AG10803 (cell line): Measurements from ENCODE around the gene CXCL12.

Experiments used
- DNase-seq: peaks from one replicate; pipeline ENCODE4 v3.0.0; 2010; ENCODE audit warnings: low read depth
- H3K4me3 ChIP-seq: 2 replicates; pipeline ENCODE4 v1.5.1; 2011; ENCODE audit warnings: mild to moderate bottlenecking, low read length, control low read depth
- TF ChIP-seq, protein P1 (sequence below): conservative IDR thresholded peaks from 2 replicates; pipeline ENCODE4 v1.5.1; 2011; ENCODE audit warnings: mild to moderate bottlenecking, low read length, control low read depth, inconsistent platforms

The CXCL12 gene

GRCh38 chr10:44395396-44395795, 10.5 kb upstream of the CXCL12 start:
- TF ChIP-seq, protein P1, sequence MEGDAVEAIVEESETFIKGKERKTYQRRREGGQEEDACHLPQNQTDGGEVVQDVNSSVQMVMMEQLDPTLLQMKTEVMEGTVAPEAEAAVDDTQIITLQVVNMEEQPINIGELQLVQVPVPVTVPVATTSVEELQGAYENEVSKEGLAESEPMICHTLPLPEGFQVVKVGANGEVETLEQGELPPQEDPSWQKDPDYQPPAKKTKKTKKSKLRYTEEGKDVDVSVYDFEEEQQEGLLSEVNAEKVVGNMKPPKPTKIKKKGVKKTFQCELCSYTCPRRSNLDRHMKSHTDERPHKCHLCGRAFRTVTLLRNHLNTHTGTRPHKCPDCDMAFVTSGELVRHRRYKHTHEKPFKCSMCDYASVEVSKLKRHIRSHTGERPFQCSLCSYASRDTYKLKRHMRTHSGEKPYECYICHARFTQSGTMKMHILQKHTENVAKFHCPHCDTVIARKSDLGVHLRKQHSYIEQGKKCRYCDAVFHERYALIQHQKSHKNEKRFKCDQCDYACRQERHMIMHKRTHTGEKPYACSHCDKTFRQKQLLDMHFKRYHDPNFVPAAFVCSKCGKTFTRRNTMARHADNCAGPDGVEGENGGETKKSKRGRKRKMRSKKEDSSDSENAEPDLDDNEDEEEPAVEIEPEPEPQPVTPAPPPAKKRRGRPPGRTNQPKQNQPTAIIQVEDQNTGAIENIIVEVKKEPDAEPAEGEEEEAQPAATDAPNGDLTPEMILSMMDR, result no peak
- no peak overlapping the region for H3K4me3 ChIP-seq
- no peak for DNase-seq

- TF ChIP-seq, protein P1, result no peak
- H3K4me3 ChIP-seq, result no peak overlapping the region
Measured at GRCh38 chr10:44394696-44395381, 9.9 kb upstream of the CXCL12 start.

GRCh38 chr10:44393834-44394547, 9.1 kb upstream of the CXCL12 start:
- no peak overlapping the region for H3K4me3 ChIP-seq
- TF ChIP-seq, protein P1, result no peak
- no peak for DNase-seq

More at GRCh38 chr10:44394696-44395381, 9.9 kb upstream of the CXCL12 start:
- no peak for DNase-seq

GRCh38 chr10:44393051-44393630, 8.2 kb upstream of the CXCL12 start:
- TF ChIP-seq, protein P1, result no peak
- DNase-seq, result no peak
- H3K4me3 ChIP-seq, result no peak overlapping the region

DNA sequence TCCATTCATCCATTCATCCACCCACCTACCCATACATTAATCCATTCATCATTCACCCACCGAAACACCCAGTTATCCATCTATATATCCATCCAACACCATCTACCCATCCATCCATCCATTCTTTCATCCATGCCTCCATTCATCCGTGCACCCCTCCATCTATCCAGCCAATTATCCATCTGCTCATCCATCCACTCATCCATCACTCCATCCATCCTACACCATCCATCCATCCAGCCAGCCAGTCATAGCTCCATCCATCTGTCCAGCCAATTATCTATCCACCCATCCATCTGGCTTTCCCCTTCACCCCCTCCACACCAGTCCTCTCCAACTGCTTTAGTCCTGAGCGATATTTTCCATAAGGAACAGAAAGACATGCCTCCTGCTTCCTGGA, 7.5 kb upstream of the CXCL12 start:
- H3K4me3 ChIP-seq, result no peak overlapping the region
- TF ChIP-seq, protein P1, result no peak
- DNase-seq, result no peak

DNA sequence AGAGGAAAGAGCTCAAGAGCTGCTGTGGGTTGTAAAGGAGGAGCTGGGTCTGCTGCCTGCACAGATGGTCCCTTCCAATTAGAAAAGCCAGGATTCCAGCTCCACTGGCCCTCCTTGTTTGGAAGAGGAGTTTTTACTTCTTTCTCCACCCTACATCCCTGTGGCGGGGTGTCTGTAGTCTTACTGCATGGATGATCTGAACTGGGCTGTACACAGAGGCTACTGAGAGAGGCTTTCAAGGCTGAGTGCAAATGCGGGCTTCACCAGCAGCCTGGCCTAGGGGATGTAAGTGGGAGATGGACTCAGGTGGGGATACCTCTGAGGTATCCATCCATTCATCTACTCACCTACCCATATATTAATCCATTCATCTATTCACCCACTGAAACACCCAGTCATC, 7.1 kb upstream of the CXCL12 start:
- no peak overlapping the region for H3K4me3 ChIP-seq
- TF ChIP-seq, protein P1, result no peak

More for the DNA sequence above, 7.1 kb upstream of the CXCL12 start:
- no peak for DNase-seq
